Measurements from ENCODE around the gene PIP. TPM values are rescaled to one million over a fixed set of nuclear protein-coding genes. Genes with fewer than 3 reads are reported as not detected.

The PIP gene, protein sequence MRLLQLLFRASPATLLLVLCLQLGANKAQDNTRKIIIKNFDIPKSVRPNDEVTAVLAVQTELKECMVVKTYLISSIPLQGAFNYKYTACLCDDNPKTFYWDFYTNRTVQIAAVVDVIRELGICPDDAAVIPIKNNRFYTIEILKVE
- not detected for total RNA-seq

GRCh38 chr7:143131781-143132180 lies at the start of gene PIP:
TSS of gene PIP (plus strand) at chr7:143132077. CDS start at chr7:143132117, 40 bp downstream.
- TF ChIP-seq CTCF (IDR thresholded peaks at IDR 0.05; ENCODE audit: low read depth) = no peak

DNA sequence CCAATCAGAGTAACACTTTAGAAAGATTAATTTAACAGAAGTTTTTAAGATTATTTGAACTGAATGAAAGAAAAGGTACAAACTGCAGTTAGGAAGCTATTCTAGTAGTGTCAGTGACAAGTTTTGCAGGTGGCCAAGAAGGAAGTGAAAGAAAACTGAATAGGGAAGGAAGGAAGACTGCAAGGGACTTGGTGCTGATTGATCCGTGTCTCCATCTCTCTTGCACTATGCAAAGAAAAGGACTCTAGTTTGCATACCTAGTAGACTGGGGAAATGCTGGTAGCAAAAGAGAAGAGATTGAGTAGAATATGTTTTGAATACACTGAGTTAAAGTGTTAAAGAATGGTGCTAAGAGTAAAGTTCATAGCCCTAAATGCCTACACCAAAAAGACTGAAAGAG lies 46.8 kb upstream of the PIP start:
- TF ChIP-seq CTCF (IDR thresholded peaks at IDR 0.05; ENCODE audit: low read depth) = no peak

- TF ChIP-seq CTCF (IDR thresholded peaks at IDR 0.05; ENCODE audit: low read depth) = no peak
Observed at GRCh38 chr7:143096146-143096545, 35.7 kb upstream of the PIP start.

DNA sequence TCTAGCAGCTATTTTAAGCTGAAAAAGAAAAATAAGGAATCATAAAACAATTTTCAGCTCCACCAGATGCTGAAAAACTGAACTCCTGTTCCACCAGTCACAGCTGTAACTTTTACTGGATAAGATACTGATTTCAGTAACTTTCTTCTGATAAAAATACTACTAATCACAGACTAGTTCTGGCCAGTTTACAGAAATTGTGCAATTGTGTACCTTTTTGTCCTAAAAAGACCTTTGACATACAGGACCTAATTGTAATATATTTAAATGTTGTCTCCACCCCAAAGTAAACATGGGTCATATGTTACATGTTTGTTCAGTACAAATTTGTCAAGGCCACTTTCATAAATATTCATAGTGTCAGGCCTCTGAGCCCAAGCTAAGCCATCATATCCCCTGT lies 27.1 kb upstream of the PIP start:
- TF ChIP-seq CTCF (IDR thresholded peaks at IDR 0.05; ENCODE audit: low read depth) = no peak

DNA sequence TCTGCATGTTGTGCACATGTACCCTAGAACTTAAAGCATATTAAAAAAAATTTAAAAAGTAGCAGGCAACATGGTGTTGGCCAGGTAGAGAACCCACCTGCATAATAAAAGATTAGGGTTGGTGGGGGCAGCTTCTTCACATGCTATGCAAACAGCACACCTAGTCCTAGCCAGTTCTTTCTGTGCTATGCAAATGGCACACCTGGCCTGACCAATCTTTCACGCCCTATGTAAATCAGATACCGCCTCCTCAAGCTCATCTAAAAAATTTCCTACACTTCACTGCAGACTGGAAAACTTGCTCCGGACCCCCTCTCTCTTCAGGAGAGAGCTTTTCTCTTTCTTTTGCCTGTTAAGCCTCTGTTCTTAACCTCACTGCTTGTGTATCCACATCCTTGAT lies 14.5 kb upstream of the PIP start:
- no peak for TF ChIP-seq CTCF (IDR thresholded peaks at IDR 0.05; ENCODE audit: low read depth)

DNA sequence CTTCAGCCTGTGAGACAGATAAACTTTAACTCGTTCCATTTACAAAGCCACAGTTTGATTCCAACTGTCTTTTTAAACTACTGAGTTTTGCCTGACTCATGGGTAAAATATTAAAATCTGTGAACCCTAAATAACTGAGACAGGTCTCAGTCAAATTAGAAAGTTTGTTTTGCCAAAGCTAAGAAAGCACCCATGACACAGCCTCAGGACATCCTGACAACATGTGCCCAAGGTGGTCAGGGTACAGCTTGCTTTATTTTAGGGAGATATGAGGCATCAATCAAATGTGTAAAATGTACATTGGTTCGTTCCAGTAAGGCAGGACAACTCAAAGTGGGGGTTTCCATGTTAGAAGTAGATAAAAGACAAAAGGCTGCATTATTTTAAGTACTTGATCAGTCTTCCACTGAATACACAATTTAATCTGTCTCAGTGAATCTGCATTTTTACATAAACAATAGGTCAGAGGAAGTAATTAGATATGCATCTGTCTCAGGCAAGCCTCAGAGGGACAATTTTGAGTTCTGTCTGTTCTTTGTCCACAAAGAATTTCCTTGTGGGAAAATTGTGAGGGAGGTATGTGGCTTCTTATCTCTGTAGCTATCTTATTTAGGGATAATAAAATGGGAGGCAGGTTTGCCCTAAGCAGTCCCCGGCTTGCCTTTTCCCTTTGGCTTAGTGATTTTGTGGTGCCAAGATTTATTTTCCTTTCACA lies 11.0 kb upstream of the PIP start:
- TF ChIP-seq CTCF (IDR thresholded peaks at IDR 0.05; ENCODE audit: low read depth) = no peak

DNA sequence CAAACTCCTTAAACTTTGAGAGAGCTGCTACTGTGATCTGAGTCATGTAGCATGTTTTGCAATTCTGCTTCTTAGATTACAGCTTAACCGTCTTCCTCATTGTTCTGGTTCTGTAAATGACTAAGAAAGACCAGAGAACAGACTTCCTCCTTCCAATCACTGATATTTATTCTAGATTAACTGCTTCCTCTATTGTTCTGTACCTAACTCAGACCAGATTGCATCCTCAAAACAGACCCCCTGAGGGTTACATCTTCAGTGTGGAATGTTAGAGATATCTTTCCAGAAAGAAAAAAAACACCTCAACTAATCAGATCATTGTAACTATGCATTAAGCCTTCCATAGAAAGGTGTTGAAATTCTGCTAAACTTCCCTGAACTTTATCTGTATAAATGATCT lies 5.7 kb upstream of the PIP start:
- TF ChIP-seq CTCF (IDR thresholded peaks at IDR 0.05; ENCODE audit: low read depth) = no peak
